Esophagus muscularis mucosa (tissue), 4 donors: ENCODE results near the gene TXNDC15.

ENCODE experiments used
- EP300 ChIP-seq: sonication (generic); formaldehyde crosslinking; IDR thresholded peaks from one replicate; pipeline ENCODE4 v1.6.1; 2017; ENCODE audit warnings: antibody characterized with exemption
- POLR2A ChIP-seq: fragments of 450-650 bp; IDR thresholded peaks from one replicate; pipeline ENCODE4 v1.6.1; 2017; ENCODE audit warnings: antibody characterized with exemption, moderate library complexity, mild to moderate bottlenecking, low read depth
- POLR2AphosphoS5 ChIP-seq, 2 donors: sonication (generic); formaldehyde crosslinking; IDR thresholded peaks; one replicate each; pipeline ENCODE4 v1.6.1; 2017; ENCODE audit warnings: antibody characterized with exemption in 2 of 2
- TF ChIP-seq, protein P1 (sequence below), 3 experiments: fragments of 200-600 bp in 2 of 3; fragments of 450-650 bp in 1 of 3; sonication (generic) in 2 of 3; IDR thresholded peaks; one replicate each; pipeline ENCODE4 v1.5.1; 2017 to 2019; ENCODE audit warnings: antibody characterized with exemption in 3 of 3, mild to moderate bottlenecking in 2 of 3, moderate library complexity in 1 of 3

DNA sequence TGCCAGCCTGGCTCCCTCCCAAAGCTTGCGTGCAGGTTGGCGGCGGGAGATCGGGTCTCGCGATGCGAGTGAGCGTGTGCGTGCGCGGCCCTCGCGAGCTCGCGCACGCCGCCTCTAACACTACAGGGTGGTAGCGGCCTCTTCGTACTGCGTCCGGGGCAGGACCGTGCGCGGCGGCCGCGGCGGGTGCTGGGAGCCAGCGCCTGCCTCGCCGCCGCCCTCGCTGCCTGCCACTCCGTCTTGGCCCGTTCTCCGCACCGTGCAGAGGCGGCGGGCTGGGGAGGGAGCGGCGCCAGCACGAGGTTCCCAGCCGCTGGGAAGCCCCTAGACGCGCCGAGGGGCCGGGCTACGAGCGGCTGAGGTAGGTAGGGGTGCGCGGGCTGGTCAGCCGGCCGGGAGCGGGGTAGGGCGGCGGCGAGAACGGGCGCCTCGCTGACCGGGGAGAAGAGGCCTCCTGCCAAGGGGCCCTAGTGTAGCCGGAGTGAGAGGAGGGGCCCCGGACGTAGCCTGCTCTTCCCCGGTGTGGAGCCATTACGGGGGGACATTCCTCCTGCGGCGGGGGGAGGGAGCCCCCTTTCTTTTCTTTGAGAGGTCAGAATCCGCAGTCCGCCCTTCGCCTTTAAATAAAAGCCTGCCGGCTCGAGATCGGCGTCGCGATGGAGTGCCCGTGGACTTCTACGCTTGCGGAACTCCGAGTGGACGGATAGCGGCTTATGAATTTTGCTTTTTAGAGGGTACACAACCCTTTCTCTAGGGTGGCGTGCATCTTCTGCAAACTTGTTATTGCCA lies 28.1 kb upstream of the TXNDC15 start, which contains the start of gene C5orf24:
- TF ChIP-seq POLR2A (peak; percentile 74), EP300 (no peak), POLR2AphosphoS5 (IDR thresholded peaks at IDR 0.05) (peak; percentile 95 to 96)
- TF ChIP-seq, protein P1, sequence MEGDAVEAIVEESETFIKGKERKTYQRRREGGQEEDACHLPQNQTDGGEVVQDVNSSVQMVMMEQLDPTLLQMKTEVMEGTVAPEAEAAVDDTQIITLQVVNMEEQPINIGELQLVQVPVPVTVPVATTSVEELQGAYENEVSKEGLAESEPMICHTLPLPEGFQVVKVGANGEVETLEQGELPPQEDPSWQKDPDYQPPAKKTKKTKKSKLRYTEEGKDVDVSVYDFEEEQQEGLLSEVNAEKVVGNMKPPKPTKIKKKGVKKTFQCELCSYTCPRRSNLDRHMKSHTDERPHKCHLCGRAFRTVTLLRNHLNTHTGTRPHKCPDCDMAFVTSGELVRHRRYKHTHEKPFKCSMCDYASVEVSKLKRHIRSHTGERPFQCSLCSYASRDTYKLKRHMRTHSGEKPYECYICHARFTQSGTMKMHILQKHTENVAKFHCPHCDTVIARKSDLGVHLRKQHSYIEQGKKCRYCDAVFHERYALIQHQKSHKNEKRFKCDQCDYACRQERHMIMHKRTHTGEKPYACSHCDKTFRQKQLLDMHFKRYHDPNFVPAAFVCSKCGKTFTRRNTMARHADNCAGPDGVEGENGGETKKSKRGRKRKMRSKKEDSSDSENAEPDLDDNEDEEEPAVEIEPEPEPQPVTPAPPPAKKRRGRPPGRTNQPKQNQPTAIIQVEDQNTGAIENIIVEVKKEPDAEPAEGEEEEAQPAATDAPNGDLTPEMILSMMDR (IDR thresholded peaks at IDR 0.05), result peak in 1 of 3 experiments; percentile 15
